Measurements from ENCODE around the gene ARHGAP6.

GRCh38 chrX:11210415-11210801 lies 455.3 kb downstream of the ARHGAP6 start:
- no peak for TF ChIP-seq CTCF (IDR thresholded peaks at IDR 0.05; ENCODE audit: extremely low read depth in 1 of 2, insufficient read depth in 1 of 2, low read depth in 1 of 2, low read length in 2 of 2)
- TF ChIP-seq FOS (IDR thresholded peaks at IDR 0.05; ENCODE audit: borderline replicate concordance, insufficient read depth, low read length), result no peak
- no peak for TF ChIP-seq POLR2A (IDR thresholded peaks at IDR 0.05; ENCODE audit: low read depth, low read length)
- TF ChIP-seq POLR2AphosphoS5 (IDR thresholded peaks at IDR 0.05; ENCODE audit: insufficient read depth, low read depth, low read length), result no peak
- no peak for TF ChIP-seq GATA2 (IDR thresholded peaks at IDR 0.05; ENCODE audit: insufficient read depth, insufficient read length, low read depth, low read length)
- no peak for TF ChIP-seq EZH2 (IDR thresholded peaks at IDR 0.05; ENCODE audit: borderline replicate concordance, low read depth, low read length, severe bottlenecking)
- TF ChIP-seq MAX (IDR thresholded peaks at IDR 0.05; ENCODE audit: insufficient read depth, insufficient read length), result no peak
